Duodenal mucosa (tissue), 2 donors: Measurements from ENCODE around the gene ADGRV1.

Source experiments
- H3K27ac ChIP-seq: one replicate; pipeline ENCODE4 v1.7.0; 2013; ENCODE audit warnings: low read depth, low read length
- H3K27me3 ChIP-seq, 2 donors: one replicate each; pipeline ENCODE4 v1.7.0; 2013; ENCODE audit warnings: low read length in 2 of 2, control low read depth in 1 of 2; ENCODE audit not compliant: insufficient read depth in 2 of 2, control insufficient read depth in 1 of 2
- H3K36me3 ChIP-seq, 2 donors: one replicate each; pipeline ENCODE4 v1.7.0; 2013; ENCODE audit warnings: low read length in 2 of 2, control low read depth in 1 of 2; ENCODE audit not compliant: insufficient read depth in 2 of 2, control insufficient read depth in 1 of 2
- H3K4me1 ChIP-seq, 2 donors: one replicate each; pipeline ENCODE4 v1.7.0; 2013; ENCODE audit warnings: low read length in 2 of 2, control low read depth in 1 of 2; ENCODE audit not compliant: insufficient read depth in 2 of 2, control insufficient read depth in 1 of 2
- H3K4me3 ChIP-seq, 2 donors: one replicate each; pipeline ENCODE4 v1.7.0; 2013; ENCODE audit warnings: low read length in 2 of 2, low read depth in 1 of 2
- H3K9ac ChIP-seq, 2 donors: one replicate each; pipeline ENCODE4 v1.7.0; 2013; ENCODE audit warnings: low read length in 2 of 2, low read depth in 1 of 2
- H3K9me3 ChIP-seq, 2 donors: one replicate each; pipeline ENCODE4 v1.7.0; 2013; ENCODE audit warnings: low read length in 2 of 2, control low read depth in 1 of 2; ENCODE audit not compliant: control insufficient read depth in 1 of 2

Gene ADGRV1

DNA sequence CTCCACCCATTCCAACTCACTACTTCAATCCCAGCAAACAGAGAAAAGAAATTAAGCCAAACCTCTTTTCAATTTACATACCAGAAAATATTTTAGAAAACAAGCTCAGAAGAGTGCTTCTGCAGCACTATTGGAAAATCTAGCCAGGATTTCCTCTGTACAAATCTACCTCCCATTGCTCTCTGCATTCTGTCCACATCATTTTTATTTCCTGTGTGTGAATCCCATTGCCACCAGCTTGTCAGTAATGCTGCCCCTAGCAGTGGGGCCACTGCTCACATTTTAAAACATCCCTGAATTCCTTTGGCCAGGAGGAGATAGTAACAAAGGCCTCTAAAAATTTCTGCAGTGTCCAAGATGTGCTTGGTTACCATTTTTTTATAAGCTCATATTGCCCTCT, 592.0 kb downstream of the ADGRV1 start:
- no peak overlapping the region for H3K9ac ChIP-seq
- no peaks in the 10 kb centered on the region for H3K9me3 ChIP-seq
- H3K36me3 ChIP-seq = no peaks in the 10 kb centered on the region
- no peaks in the 10 kb centered on the region for H3K27me3 ChIP-seq
- H3K4me3 ChIP-seq = no peak overlapping the region
- no peak overlapping the region for H3K27ac ChIP-seq
- H3K4me1 ChIP-seq = no peaks in the 10 kb centered on the region

DNA sequence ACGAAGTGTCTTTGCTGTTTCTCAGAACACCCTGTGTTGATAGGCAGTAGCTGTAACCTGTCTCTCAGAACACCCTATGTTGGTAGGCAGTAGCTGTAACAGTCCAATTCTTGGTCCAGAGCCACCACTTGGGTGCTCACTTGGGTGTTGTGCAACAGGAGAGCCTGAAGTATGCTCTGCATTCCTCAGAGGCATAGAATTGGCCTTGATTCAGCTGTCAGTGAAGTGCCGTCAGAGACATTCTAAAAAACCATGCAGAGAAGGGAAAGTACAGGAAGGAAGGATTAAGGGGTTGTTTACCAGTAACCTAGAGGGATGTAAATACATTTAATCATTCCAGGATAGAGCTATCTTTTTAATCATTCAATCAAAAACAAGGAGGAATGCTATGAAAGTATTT, 593.4 kb downstream of the ADGRV1 start:
- Histone ChIP-seq H3K4me1 (no peaks in the 10 kb centered on the region), H3K36me3 (no peaks in the 10 kb centered on the region), H3K27ac (no peak overlapping the region), H3K9me3 (no peaks in the 10 kb centered on the region), H3K27me3 (no peaks in the 10 kb centered on the region), H3K9ac (no peak overlapping the region), H3K4me3 (no peak overlapping the region)

DNA sequence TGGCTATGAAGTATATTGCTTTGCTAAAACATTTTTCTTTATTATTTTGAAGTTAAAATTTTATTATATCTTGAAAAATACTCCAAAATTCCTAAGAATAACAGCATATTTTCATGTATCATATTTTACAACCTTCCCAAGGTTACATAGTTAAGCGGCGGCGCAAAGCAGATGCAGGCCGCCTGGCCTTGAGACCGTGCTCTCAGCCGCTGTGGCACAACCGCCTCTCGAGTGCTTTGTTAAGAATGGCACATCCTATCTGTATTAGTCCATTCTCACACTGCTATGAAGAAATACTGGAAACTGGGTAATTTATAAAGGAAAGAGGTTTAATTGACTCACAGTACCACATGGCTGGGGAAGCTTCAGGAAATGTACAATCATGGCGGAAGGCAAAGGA, 595.7 kb downstream of the ADGRV1 start:
- H3K27ac ChIP-seq = no peak overlapping the region
- no peaks in the 10 kb centered on the region for H3K9me3 ChIP-seq
- no peaks in the 10 kb centered on the region for H3K4me1 ChIP-seq
- H3K4me3 ChIP-seq = no peak overlapping the region
- H3K27me3 ChIP-seq = no peaks in the 10 kb centered on the region
- no peak overlapping the region for H3K9ac ChIP-seq
- no peaks in the 10 kb centered on the region for H3K36me3 ChIP-seq

DNA sequence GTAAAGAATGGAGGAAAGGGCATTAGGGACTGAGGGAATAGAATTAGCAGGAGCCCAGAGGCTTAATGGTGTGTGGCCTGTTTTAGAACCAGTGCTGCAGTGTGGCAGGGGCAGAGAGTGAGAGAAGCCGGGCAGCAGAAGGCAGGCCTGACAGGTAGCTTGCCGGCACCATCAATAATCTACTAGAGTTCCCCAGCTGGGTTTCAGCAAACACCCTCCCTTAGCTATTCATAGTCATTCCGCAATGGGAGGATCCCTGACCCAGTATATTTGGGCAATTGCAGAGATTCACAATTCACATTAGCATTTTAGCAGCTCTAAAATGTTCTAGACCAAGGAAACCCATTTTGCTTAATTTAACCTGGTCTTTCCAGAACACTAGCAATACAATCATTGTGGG, 596.7 kb downstream of the ADGRV1 start:
- H3K27ac ChIP-seq = no peak overlapping the region
- H3K36me3 ChIP-seq = no peaks in the 10 kb centered on the region
- no peaks in the 10 kb centered on the region for H3K4me1 ChIP-seq
- no peaks in the 10 kb centered on the region for H3K9me3 ChIP-seq
- H3K27me3 ChIP-seq = no peaks in the 10 kb centered on the region
- no peak overlapping the region for H3K9ac ChIP-seq
- H3K4me3 ChIP-seq = no peak overlapping the region

DNA sequence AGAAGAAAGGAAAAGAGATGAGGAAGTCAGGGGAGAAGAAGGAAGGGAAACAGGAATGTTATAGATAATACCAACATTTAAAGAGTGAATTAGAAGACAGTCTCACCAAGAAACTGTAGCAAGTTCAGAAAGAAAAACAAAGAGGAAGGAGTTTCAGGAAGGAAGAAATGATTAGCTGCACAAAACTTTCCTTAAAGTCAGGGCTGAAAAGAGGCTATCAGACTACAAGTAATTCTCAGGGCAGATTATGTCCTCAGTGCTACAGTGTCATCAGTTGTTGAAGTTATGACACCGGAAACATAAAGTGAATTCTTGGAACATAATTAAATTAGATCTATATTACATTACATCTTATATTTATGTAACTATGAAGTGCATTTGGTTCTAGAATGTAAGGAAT, 597.6 kb downstream of the ADGRV1 start:
- Histone ChIP-seq H3K4me3 (no peak overlapping the region), H3K27me3 (no peaks in the 10 kb centered on the region), H3K4me1 (no peaks in the 10 kb centered on the region), H3K9me3 (no peaks in the 10 kb centered on the region), H3K9ac (no peak overlapping the region), H3K27ac (no peak overlapping the region), H3K36me3 (no peaks in the 10 kb centered on the region)

DNA sequence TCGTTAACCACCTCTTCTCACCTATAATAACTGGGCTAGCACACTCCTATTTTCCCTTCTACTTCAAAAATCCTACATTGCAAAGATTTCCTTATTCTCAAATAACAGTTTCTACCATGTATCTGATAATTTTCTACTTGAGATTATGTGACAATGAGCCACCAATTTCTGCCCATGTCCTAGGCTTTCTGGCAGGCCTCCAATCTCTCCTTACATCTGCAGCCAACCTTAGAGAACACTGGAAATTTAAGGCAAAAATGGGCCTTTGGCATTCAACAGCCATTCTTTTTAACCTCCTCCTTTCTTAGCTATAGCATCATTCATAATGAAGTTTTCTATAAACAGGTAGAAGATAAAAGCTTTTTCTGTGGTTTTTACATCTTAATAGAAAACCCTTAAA, 599.4 kb downstream of the ADGRV1 start:
- Histone ChIP-seq H3K36me3 (no peaks in the 10 kb centered on the region), H3K27ac (no peak overlapping the region), H3K4me1 (peaks cover 6 to 12% of the 10 kb centered on the region in 2 donors), H3K4me3 (no peak overlapping the region), H3K9me3 (no peaks in the 10 kb centered on the region), H3K27me3 (no peaks in the 10 kb centered on the region), H3K9ac (no peak overlapping the region)

DNA sequence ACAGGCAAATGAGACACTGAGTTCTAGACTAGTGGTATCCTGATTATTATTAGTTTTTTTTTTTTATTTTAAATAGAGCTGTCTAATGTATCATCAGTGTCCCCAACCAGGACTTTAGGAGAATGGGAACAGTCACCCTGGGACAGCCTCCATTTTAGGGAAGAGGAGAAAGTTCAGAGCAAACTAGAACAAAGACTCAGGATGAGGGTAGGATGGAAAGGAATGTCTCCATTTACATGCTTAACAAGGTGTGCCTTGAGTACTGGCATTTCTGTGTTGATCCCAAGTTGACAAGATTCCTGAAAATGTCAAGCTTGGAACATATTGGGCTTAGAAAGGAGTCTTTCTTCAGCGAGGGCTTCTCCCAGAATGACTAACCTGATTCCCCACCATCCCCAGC, 601.0 kb downstream of the ADGRV1 start:
- H3K27ac ChIP-seq = no peak overlapping the region

DNA sequence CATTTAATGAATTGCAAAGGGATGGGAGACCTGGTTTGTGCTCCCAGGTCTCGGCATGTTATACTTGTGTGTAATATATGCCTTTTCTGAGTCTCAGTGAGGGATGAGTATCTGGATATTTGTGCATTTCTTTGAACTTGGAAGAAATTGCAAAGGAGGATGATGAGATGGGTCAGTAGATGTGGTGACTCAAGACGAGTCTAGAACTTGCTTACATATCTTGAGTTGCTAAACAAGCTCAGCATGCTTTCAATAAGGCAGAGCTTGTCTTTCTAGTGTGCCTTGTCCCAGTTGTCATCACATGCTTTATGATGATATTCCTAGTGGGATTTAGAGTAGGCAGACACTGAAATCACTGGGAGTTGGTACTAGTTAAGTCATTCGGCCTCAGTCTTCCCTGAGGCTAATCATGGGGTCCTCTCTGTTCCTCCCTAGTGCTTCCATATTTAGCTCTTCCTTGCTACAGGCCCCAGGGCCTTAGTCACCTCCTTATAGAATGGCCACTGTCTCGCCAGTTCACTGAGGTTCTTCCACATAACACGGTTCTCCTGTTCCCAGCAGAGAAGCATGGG, 602.2 kb downstream of the ADGRV1 start:
- Histone ChIP-seq H3K4me1 (peaks cover 6 to 15% of the 10 kb centered on the region in 2 donors), H3K27me3 (no peaks in the 10 kb centered on the region), H3K4me3 (no peak overlapping the region), H3K9me3 (no peaks in the 10 kb centered on the region), H3K36me3 (no peaks in the 10 kb centered on the region), H3K27ac (no peak overlapping the region), H3K9ac (no peak overlapping the region)

More for the DNA sequence above, 601.0 kb downstream of the ADGRV1 start:
- no peak overlapping the region for H3K4me3 ChIP-seq
- H3K4me1 ChIP-seq = peaks cover 6 to 15% of the 10 kb centered on the region in 2 donors
- no peaks in the 10 kb centered on the region for H3K27me3 ChIP-seq
- no peak overlapping the region for H3K9ac ChIP-seq
- H3K36me3 ChIP-seq = no peaks in the 10 kb centered on the region
- no peaks in the 10 kb centered on the region for H3K9me3 ChIP-seq

DNA sequence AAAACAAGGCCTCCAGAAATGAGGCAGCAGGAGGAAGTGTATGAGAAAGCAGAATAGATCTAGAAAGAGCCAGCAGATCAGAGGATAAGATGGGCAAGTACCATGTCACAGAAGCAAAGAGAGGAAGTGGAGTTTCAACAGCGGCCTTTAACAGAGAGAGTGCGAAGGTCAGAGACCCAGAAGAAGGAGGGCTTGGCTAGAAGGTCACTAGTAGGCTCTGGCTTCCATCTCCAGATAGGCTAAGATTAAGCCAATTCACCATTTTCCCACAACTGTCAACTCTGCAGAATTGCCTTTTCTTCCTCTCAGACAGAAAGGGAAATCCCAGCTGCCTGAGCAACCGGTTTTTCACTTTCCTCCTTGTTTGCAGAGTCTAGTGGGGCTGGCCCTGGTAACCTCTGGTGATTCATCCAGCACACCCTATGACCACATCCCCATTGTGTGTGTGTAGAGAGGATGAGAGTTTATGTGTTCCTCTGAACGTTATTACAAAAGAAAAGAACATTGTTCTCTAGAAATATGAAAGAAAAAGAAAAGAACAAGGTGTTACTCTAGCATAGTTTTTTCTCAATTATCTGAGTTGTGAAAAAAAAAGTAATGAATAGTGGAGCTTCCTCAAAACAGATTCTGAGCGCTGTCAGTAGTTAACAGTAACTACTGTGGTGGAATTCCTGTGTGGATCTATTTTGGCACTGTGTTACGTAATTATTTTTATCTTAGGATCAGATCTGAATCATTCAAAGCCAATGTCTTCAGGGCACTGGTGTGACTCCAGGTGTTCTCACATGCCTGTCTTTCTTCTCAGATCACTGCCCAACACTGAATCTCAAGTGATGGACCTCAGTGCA, 604.2 kb downstream of the ADGRV1 start:
- Histone ChIP-seq H3K4me3 (no peak overlapping the region), H3K36me3 (no peaks in the 10 kb centered on the region), H3K9me3 (no peaks in the 10 kb centered on the region), H3K9ac (no peak overlapping the region), H3K27me3 (no peaks in the 10 kb centered on the region), H3K4me1 (peaks cover 6 to 15% of the 10 kb centered on the region in 2 donors), H3K27ac (no peak overlapping the region)

DNA sequence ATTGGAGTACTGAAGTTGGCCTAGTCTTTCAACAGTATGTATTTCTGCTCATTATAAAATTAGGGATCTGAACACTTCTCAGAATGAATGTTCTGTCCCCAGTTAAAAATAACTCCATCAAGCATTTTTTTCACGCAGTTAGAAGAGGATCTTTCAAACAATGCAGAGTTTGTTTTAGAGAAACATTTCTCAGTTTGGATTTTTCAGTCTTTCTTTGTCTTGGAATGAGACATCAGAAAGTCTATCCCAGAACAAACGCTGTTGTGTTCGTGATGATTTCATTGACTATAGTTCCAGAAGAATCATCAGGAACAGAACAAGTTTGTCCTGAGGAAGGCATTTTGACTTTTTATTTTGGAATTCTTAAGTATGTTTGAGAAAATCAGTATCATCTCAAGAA, 605.8 kb downstream of the ADGRV1 start:
- no peaks in the 10 kb centered on the region for H3K9me3 ChIP-seq
- no peaks in the 10 kb centered on the region for H3K27me3 ChIP-seq
- H3K27ac ChIP-seq = no peak overlapping the region
- no peak overlapping the region for H3K4me3 ChIP-seq
- no peak overlapping the region for H3K9ac ChIP-seq
- H3K4me1 ChIP-seq = peaks cover 6 to 15% of the 10 kb centered on the region in 2 donors
- no peaks in the 10 kb centered on the region for H3K36me3 ChIP-seq
